NCI-H748 (cell line): ENCODE data around the gene RAB3GAP2.
"Not testable (repeated sequence)": the region's sequence is repeated elsewhere in the genome, so short reads cannot be mapped to it uniquely, and the experiment has no call there.

Source experiments
- DNase-seq: peaks from one replicate; lab custom pipeline; 2025; ENCODE audit not compliant: unreplicated experiment; lab: John Stamatoyannopoulos, UW

The RAB3GAP2 gene, protein sequence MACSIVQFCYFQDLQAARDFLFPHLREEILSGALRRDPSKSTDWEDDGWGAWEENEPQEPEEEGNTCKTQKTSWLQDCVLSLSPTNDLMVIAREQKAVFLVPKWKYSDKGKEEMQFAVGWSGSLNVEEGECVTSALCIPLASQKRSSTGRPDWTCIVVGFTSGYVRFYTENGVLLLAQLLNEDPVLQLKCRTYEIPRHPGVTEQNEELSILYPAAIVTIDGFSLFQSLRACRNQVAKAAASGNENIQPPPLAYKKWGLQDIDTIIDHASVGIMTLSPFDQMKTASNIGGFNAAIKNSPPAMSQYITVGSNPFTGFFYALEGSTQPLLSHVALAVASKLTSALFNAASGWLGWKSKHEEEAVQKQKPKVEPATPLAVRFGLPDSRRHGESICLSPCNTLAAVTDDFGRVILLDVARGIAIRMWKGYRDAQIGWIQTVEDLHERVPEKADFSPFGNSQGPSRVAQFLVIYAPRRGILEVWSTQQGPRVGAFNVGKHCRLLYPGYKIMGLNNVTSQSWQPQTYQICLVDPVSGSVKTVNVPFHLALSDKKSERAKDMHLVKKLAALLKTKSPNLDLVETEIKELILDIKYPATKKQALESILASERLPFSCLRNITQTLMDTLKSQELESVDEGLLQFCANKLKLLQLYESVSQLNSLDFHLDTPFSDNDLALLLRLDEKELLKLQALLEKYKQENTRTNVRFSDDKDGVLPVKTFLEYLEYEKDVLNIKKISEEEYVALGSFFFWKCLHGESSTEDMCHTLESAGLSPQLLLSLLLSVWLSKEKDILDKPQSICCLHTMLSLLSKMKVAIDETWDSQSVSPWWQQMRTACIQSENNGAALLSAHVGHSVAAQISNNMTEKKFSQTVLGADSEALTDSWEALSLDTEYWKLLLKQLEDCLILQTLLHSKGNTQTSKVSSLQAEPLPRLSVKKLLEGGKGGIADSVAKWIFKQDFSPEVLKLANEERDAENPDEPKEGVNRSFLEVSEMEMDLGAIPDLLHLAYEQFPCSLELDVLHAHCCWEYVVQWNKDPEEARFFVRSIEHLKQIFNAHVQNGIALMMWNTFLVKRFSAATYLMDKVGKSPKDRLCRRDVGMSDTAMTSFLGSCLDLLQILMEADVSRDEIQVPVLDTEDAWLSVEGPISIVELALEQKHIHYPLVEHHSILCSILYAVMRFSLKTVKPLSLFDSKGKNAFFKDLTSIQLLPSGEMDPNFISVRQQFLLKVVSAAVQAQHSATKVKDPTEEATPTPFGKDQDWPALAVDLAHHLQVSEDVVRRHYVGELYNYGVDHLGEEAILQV (N-terminal part only)

GRCh38 chr1:220272047-220272840 is at the start of gene RAB3GAP2:
TSS of gene RAB3GAP2 (minus strand) at chr1:220272453. CDS start at chr1:220272337, 116 bp downstream.
- peak; percentile 94 for DNase-seq

- no peak for DNase-seq
Observed at GRCh38 chr1:220321758-220322157, 49.5 kb upstream of the RAB3GAP2 start.

GRCh38 chr1:220320709-220321108 is 48.5 kb upstream of the RAB3GAP2 start:
- no peak for DNase-seq

GRCh38 chr1:220318673-220319072 is 46.4 kb upstream of the RAB3GAP2 start:
- DNase-seq, result no peak

DNA sequence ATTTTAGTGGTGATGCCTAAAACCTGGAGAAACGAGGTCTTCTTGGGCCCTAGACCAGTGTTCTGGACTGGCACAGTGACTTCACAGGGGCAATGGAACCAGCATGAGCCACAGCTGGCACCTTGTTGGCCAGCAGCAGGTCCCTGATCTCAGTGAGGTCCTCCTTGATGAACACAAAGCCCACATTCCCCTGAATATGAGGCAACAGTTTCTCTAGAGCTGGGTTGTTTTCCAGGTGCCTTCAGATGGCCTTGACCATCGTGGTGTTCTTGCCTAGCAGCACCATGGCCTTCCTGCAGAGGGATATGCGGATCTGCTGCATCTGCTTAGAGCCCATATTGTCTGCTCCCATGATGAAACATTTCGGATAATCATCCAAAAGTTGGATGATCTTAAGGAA is 44.9 kb upstream of the RAB3GAP2 start:
- no peak for DNase-seq

DNA sequence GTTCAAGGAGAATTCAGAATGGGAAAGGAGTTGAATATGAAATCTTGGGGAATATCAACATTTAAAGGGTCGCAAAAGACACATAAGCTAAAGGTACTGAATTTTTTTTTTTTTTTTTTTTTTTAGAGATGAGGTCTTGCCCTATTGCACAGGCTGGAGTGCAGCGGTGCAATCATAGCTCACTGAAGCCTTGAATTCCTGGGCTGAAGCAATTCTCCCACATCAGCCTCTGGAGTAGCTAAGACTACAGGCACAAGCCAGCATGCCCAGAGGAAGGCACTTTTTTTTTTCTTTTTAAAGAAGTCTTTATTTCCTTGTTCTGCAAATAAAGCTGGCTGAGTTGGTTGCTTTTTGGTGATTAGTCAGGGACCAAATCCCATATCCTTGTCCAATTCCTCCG is 44.1 kb upstream of the RAB3GAP2 start:
- DNase-seq, result no peak

GRCh38 chr1:220315070-220315839 is 43.0 kb upstream of the RAB3GAP2 start:
- DNase-seq, result no peak

GRCh38 chr1:220313576-220313975 is 41.3 kb upstream of the RAB3GAP2 start:
- DNase-seq, result peak; percentile 16

- DNase-seq, result not testable (repeated sequence)
Observed at GRCh38 chr1:220310147-220310546, 37.9 kb upstream of the RAB3GAP2 start.

- no peak for DNase-seq
Observed at GRCh38 chr1:220307607-220308006, 35.4 kb upstream of the RAB3GAP2 start.

GRCh38 chr1:220306339-220306738 is 34.1 kb upstream of the RAB3GAP2 start:
- no peak for DNase-seq

DNA sequence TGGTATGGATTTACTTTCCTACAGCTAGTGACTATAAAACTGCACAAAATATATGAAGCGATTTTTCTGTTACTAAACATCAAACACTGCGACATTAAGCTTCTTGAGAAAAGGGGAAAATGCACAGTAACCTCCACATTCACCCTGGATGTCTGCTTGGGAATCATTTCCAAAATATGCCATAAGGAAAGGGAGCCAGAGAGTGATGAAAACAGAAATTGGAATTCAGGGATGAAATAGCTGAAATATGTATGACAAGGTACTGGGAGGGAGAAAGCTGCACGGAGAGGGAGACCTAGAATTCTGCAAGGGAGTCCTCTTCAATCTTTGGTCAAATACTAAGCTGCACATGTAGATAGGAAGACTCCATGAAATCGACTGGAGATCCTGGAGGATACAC is 31.6 kb upstream of the RAB3GAP2 start:
- no peak for DNase-seq

DNA sequence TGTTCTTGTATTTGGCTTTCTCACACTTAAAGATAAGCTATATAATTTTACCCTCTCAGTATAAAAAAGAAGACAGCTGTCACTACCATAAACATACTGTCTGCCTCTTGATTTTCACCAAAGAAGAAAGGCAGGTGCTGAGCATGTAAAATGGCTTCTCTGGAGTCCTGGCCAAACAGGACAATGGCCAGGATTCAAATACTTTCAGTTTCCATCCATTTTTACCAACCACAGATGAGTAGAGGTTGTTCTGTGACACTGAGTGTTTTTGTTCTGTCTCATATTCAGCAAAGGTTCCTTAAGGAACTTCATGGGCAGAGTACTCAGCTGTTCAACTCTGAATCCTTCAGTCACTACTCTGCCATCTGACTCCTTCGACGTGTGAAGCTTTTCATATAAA is 29.4 kb upstream of the RAB3GAP2 start:
- no peak for DNase-seq

DNA sequence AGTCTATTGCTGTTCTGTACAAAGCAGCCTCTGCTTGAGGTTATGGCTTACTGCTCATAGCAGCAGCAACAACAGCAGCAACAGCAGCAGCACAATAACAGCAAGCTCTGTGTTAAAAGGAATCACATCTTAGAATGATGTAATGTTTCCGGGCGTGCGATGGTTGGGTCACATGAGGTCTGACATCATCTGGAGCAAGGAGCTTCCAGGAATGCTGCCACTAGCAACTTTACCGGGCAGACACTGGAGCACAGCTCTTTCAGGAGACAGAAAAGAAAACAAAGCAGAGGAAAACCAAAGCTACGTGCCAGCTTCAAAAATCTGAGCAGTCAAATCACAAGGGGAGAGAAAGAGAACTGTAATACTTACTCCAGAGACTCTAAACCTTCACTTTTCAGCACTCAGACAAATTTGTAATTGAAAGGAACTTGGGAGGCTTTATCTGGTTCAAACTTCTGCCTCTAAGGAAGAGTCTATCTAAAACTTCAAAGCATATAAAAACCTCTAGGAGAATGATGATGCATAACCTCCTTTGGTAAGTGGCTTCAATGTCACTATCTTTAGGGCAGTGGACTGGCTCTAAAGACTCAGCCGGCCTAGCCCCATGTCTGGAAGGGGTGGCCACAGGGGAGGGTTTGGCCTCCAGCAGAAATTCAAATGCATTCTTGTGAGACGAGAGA is 28.3 kb upstream of the RAB3GAP2 start:
- DNase-seq, result peak; percentile 22

GRCh38 chr1:220299337-220299736 is 27.1 kb upstream of the RAB3GAP2 start:
- DNase-seq, result no peak

- DNase-seq, result no peak
Observed at GRCh38 chr1:220298470-220299205, 26.4 kb upstream of the RAB3GAP2 start.

DNA sequence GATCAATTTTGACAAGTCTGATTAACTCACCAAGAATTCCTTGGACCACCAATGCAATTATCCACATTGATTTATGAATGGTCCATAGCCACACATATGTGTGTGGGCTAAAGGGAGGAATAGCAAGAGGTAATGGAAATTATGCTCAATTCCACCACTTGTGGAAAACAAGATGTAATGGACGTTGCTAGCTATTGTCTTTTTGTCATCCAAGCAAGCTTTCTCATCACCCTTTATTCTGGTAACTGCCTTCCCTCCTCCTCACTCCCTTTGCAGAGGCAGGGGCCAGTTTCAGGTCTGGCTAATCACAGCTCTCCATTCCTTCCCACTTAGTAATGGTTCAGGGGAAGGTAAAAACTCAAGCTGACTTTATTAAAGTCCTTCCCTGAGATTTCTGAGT is 24.7 kb upstream of the RAB3GAP2 start:
- no peak for DNase-seq

- DNase-seq, result no peak
Observed at GRCh38 chr1:220294846-220295301, 22.6 kb upstream of the RAB3GAP2 start.
